Measurements from ENCODE around the gene NDST3.

NDST3 gene

DNA sequence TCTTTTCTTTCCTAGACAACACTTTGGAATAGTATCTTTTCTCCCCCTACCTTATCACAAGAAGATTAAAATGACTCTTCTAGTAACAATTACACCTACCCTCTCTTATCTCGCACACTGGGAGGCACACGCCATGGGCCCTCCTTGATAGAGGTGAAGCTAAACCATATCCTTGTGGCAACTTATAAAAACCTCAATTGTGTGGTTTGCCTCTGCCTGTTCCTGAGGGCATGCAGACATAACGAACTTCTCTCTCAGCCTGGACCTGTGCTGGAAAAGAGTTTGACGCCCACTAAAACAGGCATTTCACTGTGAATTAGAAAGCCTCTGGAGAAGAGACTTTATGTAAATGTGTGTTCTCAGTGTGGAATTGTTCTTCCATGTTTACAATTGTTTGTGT, 141.2 kb downstream of the NDST3 start:
- no peak for TF ChIP-seq GATA3 (IDR thresholded peaks at IDR 0.05; ENCODE audit: low read depth, low read length)
- TF ChIP-seq GATA2 (IDR thresholded peaks at IDR 0.05; ENCODE audit: low read depth, low read length), result no peak

DNA sequence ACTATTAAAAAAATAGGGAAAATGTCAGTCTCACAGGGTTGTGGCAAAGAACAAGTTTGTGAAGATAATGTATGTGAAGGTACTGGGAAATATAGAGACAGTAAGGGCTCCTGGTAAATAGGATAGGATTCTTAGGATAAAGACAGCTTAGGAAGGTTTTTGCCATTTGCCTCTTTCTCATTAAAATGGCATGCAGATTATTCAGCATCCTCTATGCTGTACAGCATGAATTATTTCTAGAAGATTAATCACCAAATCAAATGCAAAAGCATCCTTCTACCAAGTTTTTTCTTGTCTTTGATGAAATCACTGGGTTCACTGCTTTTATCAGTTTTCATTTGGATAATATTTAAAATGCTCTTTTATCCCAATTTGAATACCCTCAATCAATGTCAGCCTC, 142.8 kb downstream of the NDST3 start:
- TF ChIP-seq GATA3 (IDR thresholded peaks at IDR 0.05; ENCODE audit: low read depth, low read length), result no peak
- no peak for TF ChIP-seq GATA2 (IDR thresholded peaks at IDR 0.05; ENCODE audit: low read depth, low read length)

DNA sequence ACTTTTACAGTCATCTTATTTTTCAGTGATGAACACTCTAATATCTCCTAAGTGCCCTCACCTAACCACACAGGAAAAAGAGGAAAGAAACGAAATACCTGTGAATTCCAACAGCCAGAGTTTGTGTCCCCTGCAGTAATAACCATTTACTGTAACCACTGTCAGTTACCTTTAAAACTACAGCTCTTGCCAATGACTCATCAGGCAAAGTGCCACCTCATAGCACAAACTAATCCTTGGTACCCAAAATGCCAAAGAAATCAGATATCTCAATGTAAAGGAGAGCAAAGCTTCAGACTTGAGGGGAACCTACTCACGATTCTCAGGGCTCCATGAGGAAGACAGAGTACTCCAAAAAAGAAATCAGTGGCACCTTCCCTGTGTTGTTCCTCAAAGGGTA, 146.5 kb downstream of the NDST3 start:
- TF ChIP-seq GATA2 (IDR thresholded peaks at IDR 0.05; ENCODE audit: low read depth, low read length) (no peak), GATA3 (IDR thresholded peaks at IDR 0.05; ENCODE audit: low read depth, low read length) (no peak)

DNA sequence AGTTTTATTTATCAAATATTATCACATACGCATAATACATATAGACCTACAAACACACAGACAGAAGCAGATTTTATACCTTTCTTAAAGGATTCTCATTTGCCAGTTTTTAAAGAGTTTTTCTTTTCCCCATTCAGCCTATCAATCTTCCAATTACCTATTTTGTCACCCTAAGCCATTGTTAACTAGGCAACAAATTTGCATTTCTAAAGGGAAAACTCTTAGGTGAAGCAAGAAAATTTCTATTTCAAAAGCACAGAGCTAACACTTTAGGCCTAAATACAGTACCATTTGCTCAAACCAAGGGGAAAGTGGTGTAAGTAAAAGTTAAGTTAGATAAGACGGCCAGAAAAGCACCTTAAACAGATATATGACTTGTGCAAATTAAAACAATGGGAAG, 156.6 kb downstream of the NDST3 start:
- TF ChIP-seq GATA2 (IDR thresholded peaks at IDR 0.05; ENCODE audit: low read depth, low read length), result no peak
- TF ChIP-seq GATA3 (IDR thresholded peaks at IDR 0.05; ENCODE audit: low read depth, low read length), result no peak

DNA sequence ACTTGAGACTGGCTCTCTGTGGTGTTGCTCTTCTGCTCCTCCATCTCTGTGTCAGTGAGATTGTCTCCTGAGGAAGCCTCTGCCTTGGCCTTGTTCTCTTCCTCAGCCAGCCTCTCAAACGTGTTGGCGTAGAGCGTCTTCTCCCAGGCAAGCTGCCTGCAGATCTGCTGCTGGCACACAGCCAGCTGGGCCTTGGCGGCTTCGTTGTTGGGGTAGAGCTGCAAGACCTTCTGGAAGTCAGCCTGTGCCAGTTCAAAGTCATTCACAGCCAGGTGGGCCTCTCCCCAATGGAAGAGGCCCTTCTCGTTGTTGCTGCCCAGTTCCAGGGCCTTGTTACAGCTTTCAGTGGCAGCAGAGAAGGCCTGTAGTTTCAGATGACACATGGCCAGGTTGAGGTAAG, 159.1 kb downstream of the NDST3 start:
- no peak for TF ChIP-seq GATA3 (IDR thresholded peaks at IDR 0.05; ENCODE audit: low read depth, low read length)
- TF ChIP-seq GATA2 (IDR thresholded peaks at IDR 0.05; ENCODE audit: low read depth, low read length), result no peak

DNA sequence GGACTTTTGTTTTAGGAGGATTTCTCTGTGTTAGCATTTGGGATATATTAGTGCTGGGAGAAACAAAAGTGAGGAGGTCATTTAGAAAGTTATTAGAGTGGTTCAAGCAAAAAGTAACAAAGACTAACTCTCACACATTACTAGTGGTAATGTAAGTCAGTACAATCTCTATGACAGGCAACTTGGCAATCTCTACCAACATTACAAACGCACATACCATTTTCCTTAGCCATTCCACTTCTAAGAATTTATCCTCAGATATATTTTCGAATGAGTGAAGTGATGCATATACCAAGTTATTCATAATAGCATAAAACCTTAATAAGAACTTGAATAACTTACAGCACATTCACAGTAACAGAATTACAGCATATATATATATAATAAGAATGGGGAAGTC, 172.3 kb downstream of the NDST3 start:
- TF ChIP-seq GATA2 (IDR thresholded peaks at IDR 0.05; ENCODE audit: low read depth, low read length) (no peak), GATA3 (IDR thresholded peaks at IDR 0.05; ENCODE audit: low read depth, low read length) (no peak)

DNA sequence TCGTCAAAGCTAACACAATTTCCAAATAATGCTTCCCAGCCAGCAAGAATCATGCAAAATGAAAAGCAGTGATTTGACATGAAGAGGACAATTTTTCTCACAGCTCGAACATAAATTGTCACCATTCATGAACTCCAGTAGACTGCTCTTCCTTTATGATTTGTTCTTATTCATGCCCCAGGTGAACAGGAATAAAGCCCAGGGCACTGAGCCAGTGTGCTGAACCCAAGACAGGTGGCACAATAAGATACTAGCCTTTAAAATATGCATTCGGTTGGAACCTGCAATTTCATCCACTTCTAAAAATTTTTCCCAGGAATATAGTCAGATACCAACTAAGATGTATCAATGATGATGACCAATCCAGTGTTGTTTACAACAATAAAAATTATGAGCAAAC, 178.8 kb downstream of the NDST3 start:
- TF ChIP-seq GATA2 (IDR thresholded peaks at IDR 0.05; ENCODE audit: low read depth, low read length) (no peak), GATA3 (IDR thresholded peaks at IDR 0.05; ENCODE audit: low read depth, low read length) (no peak)

DNA sequence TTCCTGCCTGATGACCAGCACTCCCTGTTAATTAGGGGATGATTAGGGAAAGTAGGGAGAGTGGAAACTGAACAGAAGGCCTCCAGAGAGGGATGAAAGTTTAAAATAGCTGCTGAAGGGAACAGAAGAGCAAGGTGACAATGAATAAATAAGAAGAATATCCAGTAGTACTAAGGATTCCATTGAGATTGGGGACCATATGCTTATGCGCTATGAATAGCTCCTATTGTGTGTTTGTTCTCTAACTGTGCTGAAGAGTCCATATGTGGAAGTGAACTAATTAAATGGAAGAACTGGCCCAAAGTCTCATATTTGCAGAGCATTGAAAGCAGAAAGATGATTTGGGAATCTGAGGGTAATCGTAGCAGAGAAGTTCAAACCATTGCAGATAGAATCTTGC, 181.5 kb downstream of the NDST3 start:
- TF ChIP-seq GATA3 (IDR thresholded peaks at IDR 0.05; ENCODE audit: low read depth, low read length) (no peak), GATA2 (IDR thresholded peaks at IDR 0.05; ENCODE audit: low read depth, low read length) (no peak)

DNA sequence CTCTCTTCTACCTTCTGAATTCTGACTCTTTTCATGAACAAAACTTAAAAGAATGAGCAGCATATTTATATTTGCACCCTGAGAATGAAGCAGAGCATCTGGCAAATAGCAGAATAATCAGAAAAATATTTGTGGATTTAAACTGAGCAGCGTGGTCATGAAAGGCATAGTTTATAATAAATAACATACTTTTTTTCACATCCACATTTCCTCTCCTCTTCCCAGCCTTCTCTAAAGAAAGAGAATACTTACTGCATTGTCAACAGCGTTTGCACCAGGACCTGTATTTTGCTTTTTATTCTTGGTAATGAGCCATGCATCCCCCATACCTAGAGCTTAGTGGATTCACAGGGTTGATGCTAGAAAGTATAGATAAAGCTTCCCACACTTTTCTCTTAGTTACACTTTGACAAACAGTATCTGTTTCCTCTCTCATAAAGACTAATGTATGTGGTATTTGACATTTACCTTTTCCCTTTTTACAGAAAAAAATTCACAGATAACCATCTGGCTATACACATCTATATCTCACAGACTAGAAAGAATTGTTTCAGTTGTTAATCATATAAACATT, 187.0 kb downstream of the NDST3 start:
- no peak for TF ChIP-seq GATA3 (IDR thresholded peaks at IDR 0.05; ENCODE audit: low read depth, low read length)
- TF ChIP-seq GATA2 (IDR thresholded peaks at IDR 0.05; ENCODE audit: low read depth, low read length), result no peak

DNA sequence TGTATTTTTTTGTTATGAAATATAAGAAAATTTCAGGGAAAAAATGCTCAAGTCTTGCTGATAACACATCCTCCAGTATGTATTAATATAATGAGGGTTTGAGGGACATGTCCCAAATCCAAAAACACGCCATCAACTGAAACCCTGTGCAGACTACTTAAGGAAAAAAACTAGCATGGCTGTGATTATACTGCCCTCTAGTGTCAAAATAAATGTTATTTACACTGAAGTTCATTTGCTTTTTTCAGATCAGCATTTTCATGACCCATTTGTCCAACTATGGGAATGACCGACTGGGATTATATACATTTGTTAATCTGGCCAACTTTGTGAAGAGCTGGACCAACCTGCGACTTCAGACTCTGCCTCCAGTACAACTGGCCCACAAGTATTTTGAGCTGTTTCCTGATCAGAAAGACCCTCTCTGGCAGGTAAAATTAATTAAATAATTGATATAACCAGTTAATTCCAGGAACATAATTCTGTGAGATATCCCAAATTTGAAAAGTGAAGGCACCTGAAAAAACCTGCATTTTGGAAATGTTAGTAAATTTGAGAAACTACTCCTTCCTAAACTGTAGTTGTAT, 190.1 kb downstream of the NDST3 start:
- TF ChIP-seq GATA2 (IDR thresholded peaks at IDR 0.05; ENCODE audit: low read depth, low read length) (no peak), GATA3 (IDR thresholded peaks at IDR 0.05; ENCODE audit: low read depth, low read length) (no peak)

DNA sequence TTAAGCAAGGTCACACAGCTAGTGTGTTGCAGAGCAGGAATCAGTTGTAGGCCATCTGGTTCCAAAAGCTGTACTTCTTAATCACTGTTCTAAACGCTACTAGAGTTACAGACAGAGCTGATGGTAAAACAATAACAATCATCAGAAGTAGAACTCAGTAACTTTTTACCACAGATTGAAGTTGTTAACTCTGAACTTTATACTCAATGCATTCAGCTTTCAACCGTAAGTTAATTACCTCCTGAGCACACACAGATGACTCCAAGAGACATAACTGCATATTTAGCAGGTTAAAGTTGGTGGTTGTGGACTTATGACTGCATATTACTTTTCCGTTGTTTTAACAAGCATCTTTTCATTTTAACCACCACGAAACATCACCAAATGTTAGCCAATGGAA, 191.2 kb downstream of the NDST3 start:
- TF ChIP-seq GATA2 (IDR thresholded peaks at IDR 0.05; ENCODE audit: low read depth, low read length) (no peak), GATA3 (IDR thresholded peaks at IDR 0.05; ENCODE audit: low read depth, low read length) (no peak)

DNA sequence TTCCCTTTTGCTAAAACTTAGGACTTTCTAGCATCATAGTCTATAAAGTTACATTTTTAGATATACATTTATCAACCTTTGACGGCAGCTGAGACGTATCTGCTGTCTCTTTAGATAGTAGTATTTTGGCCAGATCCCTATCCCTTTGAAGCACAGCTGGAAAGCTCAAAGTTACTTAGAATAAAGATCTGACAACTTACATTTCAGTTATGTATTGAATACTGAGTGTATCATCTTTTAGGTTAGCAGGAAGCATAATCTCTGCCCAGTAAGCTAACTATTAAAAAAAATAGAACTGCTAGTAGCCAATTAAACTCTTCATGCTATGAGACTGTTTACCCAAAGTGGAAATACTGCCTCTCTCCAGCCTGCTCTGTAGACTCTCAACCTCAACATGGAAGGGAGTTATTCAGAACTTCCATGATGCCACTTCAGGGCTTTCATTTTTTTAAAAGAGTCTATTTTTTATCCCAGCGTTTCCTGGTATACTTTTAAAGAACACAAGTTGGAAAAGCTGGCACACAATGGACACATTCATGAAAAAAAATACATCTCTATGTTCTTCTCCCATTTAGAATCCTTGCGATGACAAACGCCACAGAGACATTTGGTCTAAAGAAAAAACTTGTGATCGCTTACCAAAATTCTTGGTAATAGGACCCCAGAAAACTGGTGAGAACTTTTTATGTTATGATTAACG, 192.2 kb downstream of the NDST3 start:
- TF ChIP-seq GATA2 (IDR thresholded peaks at IDR 0.05; ENCODE audit: low read depth, low read length), result no peak

DNA sequence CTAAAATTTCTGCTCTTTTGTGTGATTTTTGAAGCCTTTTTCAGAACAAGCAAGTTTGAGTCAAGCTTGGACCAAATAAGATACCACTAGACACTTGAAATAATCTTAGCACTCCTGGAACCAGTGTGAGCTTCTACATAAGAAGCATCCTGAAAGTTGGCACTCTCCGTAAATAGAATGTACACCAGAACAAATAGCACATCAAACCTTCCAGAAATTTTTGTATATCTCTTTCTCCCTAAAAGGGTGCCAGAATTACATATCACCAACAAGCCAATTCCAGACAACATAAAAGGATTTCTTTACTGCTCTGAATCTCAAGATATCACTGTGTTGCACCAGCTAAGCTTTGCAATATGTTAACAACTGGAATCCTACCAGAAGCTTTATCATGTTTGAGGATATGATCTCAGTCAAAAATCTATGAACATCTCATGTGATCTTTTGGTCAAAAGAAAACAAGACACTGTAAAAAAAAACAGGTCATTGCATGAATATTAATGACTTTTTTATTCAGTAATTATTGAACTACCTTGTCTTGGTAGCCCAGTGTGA, 201.4 kb downstream of the NDST3 start:
- TF ChIP-seq GATA3 (IDR thresholded peaks at IDR 0.05; ENCODE audit: low read depth, low read length) (no peak), GATA2 (IDR thresholded peaks at IDR 0.05; ENCODE audit: low read depth, low read length) (no peak)

DNA sequence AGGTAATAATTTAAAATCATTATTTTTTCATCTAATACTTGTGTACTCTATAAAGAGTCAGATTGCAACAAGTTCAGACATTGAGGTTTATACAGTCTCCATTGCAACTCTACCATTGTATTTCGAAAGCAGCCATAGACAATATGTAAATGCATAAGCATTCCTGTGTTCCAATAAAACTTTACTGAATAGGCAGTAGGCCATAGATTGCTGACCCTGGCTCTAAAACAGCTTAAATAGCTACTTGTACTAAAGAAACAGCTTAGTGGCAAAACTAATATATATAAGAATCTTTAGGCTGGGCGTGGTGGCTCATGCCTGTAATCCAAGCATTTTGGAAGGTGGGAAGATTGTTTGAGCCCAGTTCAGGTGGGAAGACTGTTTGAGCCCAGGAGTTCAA, 203.2 kb downstream of the NDST3 start:
- TF ChIP-seq GATA3 (IDR thresholded peaks at IDR 0.05; ENCODE audit: low read depth, low read length), result no peak
- no peak for TF ChIP-seq GATA2 (IDR thresholded peaks at IDR 0.05; ENCODE audit: low read depth, low read length)

DNA sequence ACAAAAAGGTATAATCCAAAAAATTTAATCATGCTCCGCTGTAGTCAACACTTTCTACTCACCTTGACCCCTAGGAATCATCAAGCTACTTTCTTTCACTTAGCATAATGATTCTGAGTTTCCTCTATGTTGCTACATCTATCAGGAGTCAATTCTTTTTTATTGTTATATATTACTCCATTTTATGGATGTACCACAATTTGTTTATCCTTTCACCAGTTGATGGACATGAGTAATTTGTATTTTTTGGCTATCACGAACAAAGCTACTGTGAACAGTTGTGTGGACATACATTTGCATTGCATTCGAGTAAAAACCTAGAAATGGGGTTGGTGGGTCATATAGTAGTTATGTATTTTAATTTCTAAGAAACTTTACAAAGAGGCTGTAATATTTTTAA, 215.6 kb downstream of the NDST3 start:
- no peak for TF ChIP-seq GATA3 (IDR thresholded peaks at IDR 0.05; ENCODE audit: low read depth, low read length)
- no peak for TF ChIP-seq GATA2 (IDR thresholded peaks at IDR 0.05; ENCODE audit: low read depth, low read length)
